NCI-H2171 (cell line): Measurements from ENCODE around the gene PPT2.

Experiments used
- DNase-seq: peaks from one replicate; lab custom pipeline; 2025; lab: John Stamatoyannopoulos, UW

PPT2 gene

GRCh38 chr6:32151863-32152768 is 1.8 kb upstream of the PPT2 start, which contains the start of gene PRRT1:
Gene PRRT1, minus strand, starts transcription at chr6:32151939. Its CDS starts 112 bp downstream, at chr6:32151827.
- DNase-seq = no peak

GRCh38 chr6:32152769-32153563 is 975 bp upstream of the PPT2 start:
- DNase-seq = no peak

- DNase-seq = peak; percentile 49
Measured at GRCh38 chr6:32154514-32155161, 697 bp downstream of the PPT2 start.

- DNase-seq = no peak
Measured at GRCh38 chr6:32156891-32157290, 3.0 kb downstream of the PPT2 start.

- no peak for DNase-seq
Measured at GRCh38 chr6:32158052-32158451, 4.1 kb downstream of the PPT2 start.

- DNase-seq = no peak
Measured at GRCh38 chr6:32163559-32164258, 9.8 kb downstream of the PPT2 start.

- no peak for DNase-seq
Measured at GRCh38 chr6:32164295-32164694, 10.4 kb downstream of the PPT2 start, which contains the start of gene EGFL8. Gene EGFL8, plus strand, starts transcription at chr6:32164595. Its CDS starts 1,571 bp downstream, at chr6:32166166.

- no peak for DNase-seq
Measured at GRCh38 chr6:32166411-32167061, 12.6 kb downstream of the PPT2 start.

GRCh38 chr6:32167154-32167760 is 13.3 kb downstream of the PPT2 start:
- DNase-seq = no peak

GRCh38 chr6:32167761-32168262 is 13.9 kb downstream of the PPT2 start:
- no peak for DNase-seq

- no peak for DNase-seq
Measured at GRCh38 chr6:32168350-32168749, 14.4 kb downstream of the PPT2 start.

GRCh38 chr6:32168807-32169591 is 15.1 kb downstream of the PPT2 start:
- no peak for DNase-seq

GRCh38 chr6:32170294-32170693 is 16.4 kb downstream of the PPT2 start:
- no peak for DNase-seq

GRCh38 chr6:32171234-32171633 is 17.3 kb downstream of the PPT2 start:
- DNase-seq = no peak

- DNase-seq = no peak
Measured at GRCh38 chr6:32173051-32173727, 19.2 kb downstream of the PPT2 start.

GRCh38 chr6:32174416-32174815 is 20.5 kb downstream of the PPT2 start:
- no peak for DNase-seq

GRCh38 chr6:32175322-32175710 is 21.4 kb downstream of the PPT2 start:
- no peak for DNase-seq

GRCh38 chr6:32175711-32176475 is 22.0 kb downstream of the PPT2 start, which contains the start of gene AGPAT1:
Gene AGPAT1, minus strand, starts transcription at chr6:32176084. Its CDS starts 4,588 bp downstream, at chr6:32171496.
- peak; percentile 93 for DNase-seq
